Cardiac muscle cell (in vitro differentiated cells and primary cell): Measurements from ENCODE around the gene SLC1A2. TPM values are rescaled to one million over a fixed set of nuclear protein-coding genes. Genes with fewer than 3 reads are reported as not detected.

ENCODE experiments used
- DNase-seq, 2 donors: peaks; one replicate each; pipeline versions ENCODE4 v3.0.0 to v3.0.0-alpha.2; 2010 to 2017; ENCODE audit warnings: low read depth in 1 of 2, low spot score in 1 of 2
- H3K27ac ChIP-seq: fragments of 200-600 bp; sonication (generic); 2 replicates; pipeline ENCODE4 v1.5.1; 2016
- H3K27me3 ChIP-seq: fragments of 200-600 bp; sonication (generic); 2 replicates; pipeline ENCODE4 v1.6.0; 2016; ENCODE audit warnings: control low read depth
- H3K36me3 ChIP-seq: fragments of 200-600 bp; sonication (generic); 2 replicates; pipeline ENCODE4 v1.5.1; 2016; ENCODE audit warnings: control low read depth
- H3K4me1 ChIP-seq: fragments of 200-600 bp; sonication (generic); 2 replicates; pipeline ENCODE4 v1.8.1; 2017; ENCODE audit warnings: low read depth, mild to moderate bottlenecking, mixed run types
- H3K4me3 ChIP-seq: fragments of 200-600 bp; sonication (generic); 2 replicates; pipeline ENCODE4 v1.5.1; 2016; ENCODE audit warnings: mild to moderate bottlenecking
- H3K9me3 ChIP-seq: fragments of 200-600 bp; sonication (generic); 2 replicates; pipeline ENCODE4 v1.5.1; 2017; ENCODE audit warnings: low read depth, mild to moderate bottlenecking, control low read depth
- CTCF ChIP-seq: IDR thresholded peaks from 2 replicates; pipeline ENCODE4 v1.5.1; 2012; ENCODE audit warnings: low read depth, mild to moderate bottlenecking, low read length
- polyA plus RNA-seq: library from polyadenylated mRNA; unstranded; fragments of >200 nt; fragmentation: Nextera tagmentation; extraction: Ambion mirVana; gene quantifications from 2 replicates; pipeline ENCODE4 v1.2.1, GENCODE V29; 2016
- total RNA-seq: library from RNA; depleted of rRNA; stranded (reverse); fragments of >200 nt; gene quantifications from 2 replicates; pipeline ENCODE4 v1.2.3, GENCODE V29; 2016

SLC1A2 gene
- total and polyA plus RNA-seq, 2 experiments from 2014 or later, result 0.76 to 1.3 TPM

- peak in 1 of 2 donors; percentile 79 for DNase-seq
- H3K4me1 ChIP-seq, result no peaks in the 10 kb centered on the region
- H3K36me3 ChIP-seq, result no peaks in the 10 kb centered on the region
- H3K9me3 ChIP-seq, result no peaks in the 10 kb centered on the region
- no peak overlapping the region for H3K27ac ChIP-seq
- H3K27me3 ChIP-seq, result no peaks in the 10 kb centered on the region
- no peak for TF ChIP-seq CTCF
- H3K4me3 ChIP-seq, result no peak overlapping the region
Observed at GRCh38 chr11:35390737-35391682, 28.3 kb downstream of the SLC1A2 start.

GRCh38 chr11:35389897-35390465 lies 29.4 kb downstream of the SLC1A2 start:
- no peaks in the 10 kb centered on the region for H3K36me3 ChIP-seq
- H3K27me3 ChIP-seq, result no peaks in the 10 kb centered on the region
- TF ChIP-seq CTCF, result no peak
- no peak for DNase-seq
- no peak overlapping the region for H3K27ac ChIP-seq
- H3K9me3 ChIP-seq, result no peaks in the 10 kb centered on the region
- no peaks in the 10 kb centered on the region for H3K4me1 ChIP-seq
- H3K4me3 ChIP-seq, result no peak overlapping the region

GRCh38 chr11:35389112-35389511 lies 30.2 kb downstream of the SLC1A2 start:
- H3K27me3 ChIP-seq, result no peaks in the 10 kb centered on the region
- H3K4me1 ChIP-seq, result no peaks in the 10 kb centered on the region
- no peaks in the 10 kb centered on the region for H3K36me3 ChIP-seq
- no peak for DNase-seq
- no peaks in the 10 kb centered on the region for H3K9me3 ChIP-seq
- H3K4me3 ChIP-seq, result no peak overlapping the region
- no peak overlapping the region for H3K27ac ChIP-seq
- no peak for TF ChIP-seq CTCF

GRCh38 chr11:35388061-35388460 lies 31.3 kb downstream of the SLC1A2 start:
- H3K27ac ChIP-seq, result no peak overlapping the region
- no peaks in the 10 kb centered on the region for H3K9me3 ChIP-seq
- no peaks in the 10 kb centered on the region for H3K36me3 ChIP-seq
- H3K4me1 ChIP-seq, result no peaks in the 10 kb centered on the region
- H3K27me3 ChIP-seq, result no peaks in the 10 kb centered on the region
- no peak for TF ChIP-seq CTCF
- DNase-seq, result no peak
- no peak overlapping the region for H3K4me3 ChIP-seq

- no peaks in the 10 kb centered on the region for H3K4me1 ChIP-seq
- H3K27me3 ChIP-seq, result no peaks in the 10 kb centered on the region
- no peak for TF ChIP-seq CTCF
- H3K36me3 ChIP-seq, result no peaks in the 10 kb centered on the region
- H3K4me3 ChIP-seq, result no peak overlapping the region
- DNase-seq, result no peak
- H3K9me3 ChIP-seq, result no peaks in the 10 kb centered on the region
- H3K27ac ChIP-seq, result no peak overlapping the region
Observed at GRCh38 chr11:35387111-35387982, 32.0 kb downstream of the SLC1A2 start.
